Keratinocyte (primary cell): ENCODE data around the gene B9D1.

Source experiments
- CTCF ChIP-seq, 3 experiments: IDR thresholded peaks in 1 of 3; conservative IDR thresholded peaks in 1 of 3; optimal IDR thresholded peaks in 1 of 3; 2 replicates in 2 of 3; 3 replicates in 1 of 3; pipeline versions ENCODE3 to v1.5.1; 2011; ENCODE audit warnings: low read length in 3 of 3, mild to moderate bottlenecking in 3 of 3, moderate library complexity in 2 of 3, control low read depth in 1 of 3, inconsistent platforms in 1 of 3; ENCODE audit not compliant: insufficient read depth in 2 of 3; ENCODE audit errors: extremely low read depth in 1 of 3
- EZH2 ChIP-seq: IDR thresholded peaks from one replicate; pipeline ENCODE4 v1.6.1; 2012; ENCODE audit warnings: inconsistent platforms, mild to moderate bottlenecking, low read length, moderate library complexity

DNA sequence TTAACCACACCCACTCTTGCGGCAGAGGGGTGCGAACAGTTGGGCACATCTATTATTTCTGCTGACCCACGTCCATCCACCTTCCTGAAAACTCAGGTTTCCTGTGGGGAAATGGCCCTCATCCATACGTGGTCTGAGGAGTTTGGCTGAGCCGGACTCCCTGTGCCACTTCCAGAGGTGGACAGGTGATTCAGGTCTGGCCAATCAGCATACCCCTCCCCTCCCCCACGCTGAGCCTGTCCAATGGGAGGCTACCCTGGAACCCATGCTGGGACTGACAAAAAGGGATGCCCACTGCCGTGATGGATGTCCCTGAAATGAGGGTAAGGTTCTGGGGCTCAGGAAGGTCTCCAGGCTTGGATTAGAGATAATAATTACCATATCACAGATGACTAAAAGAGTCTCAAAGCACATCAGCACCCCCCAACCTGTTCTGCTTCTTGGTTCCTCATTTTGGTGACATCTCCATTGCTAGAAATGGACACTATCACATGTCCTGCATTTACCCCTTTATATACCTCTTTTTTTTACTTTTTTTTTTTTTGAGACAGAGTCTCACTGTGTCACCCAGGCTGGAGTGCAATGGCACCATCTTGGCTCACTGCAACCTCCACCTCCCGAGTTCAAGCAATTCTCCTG is 10.5 kb upstream of the B9D1 start:
- TF ChIP-seq CTCF (optimal IDR thresholded peaks at IDR 0.05 in 1 of 3, IDR thresholded peaks at IDR 0.05 in 1 of 3, conservative IDR thresholded peaks at IDR 0.05 in 1 of 3; ENCODE audit: extremely low read depth in 1 of 3, insufficient read depth in 2 of 3, low read length in 3 of 3) (no peak), EZH2 (no peak)
